ENCODE results near the gene HIKESHI. TPM values are rescaled to one million over a fixed set of nuclear protein-coding genes. Genes with fewer than 3 reads are reported as not detected.
A peak's percentile ranks its signal among the peaks of the same experiment; 100 is the strongest.

The HIKESHI gene
- total and polyA plus RNA-seq, 2 of the 13 experiments (the other 11 are each of a cell fraction or from before 2014, with no cell fraction given), result 67.8 to 74.8 TPM

DNA sequence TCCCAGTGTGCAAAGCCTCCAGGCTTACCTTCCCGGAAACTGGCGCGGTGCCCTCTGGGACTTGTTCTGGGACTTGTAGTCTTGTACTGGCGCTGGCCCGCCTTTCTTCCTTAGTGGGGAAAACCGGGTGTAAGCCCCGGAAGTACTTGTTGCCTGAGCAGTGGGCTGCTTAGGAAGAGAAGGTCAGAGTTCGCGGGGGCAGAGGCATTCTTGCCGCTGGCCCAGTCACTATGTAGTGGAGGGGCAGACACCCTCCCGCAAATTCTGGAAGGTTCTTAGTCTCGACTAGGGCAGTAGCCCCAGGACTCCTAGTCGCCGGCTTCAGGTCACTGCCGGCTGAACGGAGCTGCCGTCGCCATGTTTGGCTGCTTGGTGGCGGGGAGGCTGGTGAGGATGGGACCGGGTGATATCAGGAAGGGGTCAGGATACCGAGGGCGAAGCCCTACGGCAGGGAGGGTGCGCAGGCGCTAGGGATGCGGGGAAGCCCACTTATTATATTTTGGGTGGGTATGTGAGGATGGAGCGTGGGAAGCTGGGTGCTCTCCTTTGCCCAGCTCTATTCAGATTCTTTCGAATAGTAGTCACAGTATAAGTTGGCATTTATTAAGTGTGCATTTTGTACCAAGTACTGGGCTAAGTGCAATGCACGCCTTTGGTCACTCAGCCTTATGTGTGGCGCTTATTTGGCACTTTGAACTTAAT, at the start of gene HIKESHI (continued):
- TF ChIP-seq ZNF350 (CRISPR knock-in tag; IDR thresholded peaks at IDR 0.05; ENCODE audit: borderline replicate concordance, low read depth) (peak; percentile 93; the same call in 1 of the 2 replicates), NFE2 (CRISPR knock-in tag; IDR thresholded peaks at IDR 0.05) (no peak), BORCS8-MEF2B (CRISPR knock-in tag; IDR thresholded peaks at IDR 0.05) (no peak), ZNF496 (CRISPR knock-in tag; IDR thresholded peaks at IDR 0.05; ENCODE audit: insufficient replicate concordance) (no peak), SUZ12 (IDR thresholded peaks at IDR 0.05; ENCODE audit: low read depth, low read length) (peak; percentile 97), RBAK (CRISPR knock-in tag; IDR thresholded peaks at IDR 0.05) (no peak), ZNF333 (CRISPR knock-in tag; IDR thresholded peaks at IDR 0.05; ENCODE audit: borderline replicate concordance) (no peak), ISL2 (CRISPR knock-in tag; IDR thresholded peaks at IDR 0.05) (peak; percentile 53; the same call in 1 of the 2 replicates), KDM5B (CRISPR knock-in tag; IDR thresholded peaks at IDR 0.05; ENCODE audit: borderline replicate concordance) (peak; percentile 93), ZZZ3 (CRISPR knock-in tag; IDR thresholded peaks at IDR 0.05; ENCODE audit: borderline replicate concordance) (no peak; the same call in none of the 2 replicates), SAFB2 (CRISPR knock-in tag; IDR thresholded peaks at IDR 0.05; ENCODE audit: borderline replicate concordance, low read depth) (no peak), ZSCAN9 (CRISPR knock-in tag; IDR thresholded peaks at IDR 0.05; ENCODE audit: borderline replicate concordance) (no peak), ZNF44 (CRISPR knock-in tag; IDR thresholded peaks at IDR 0.05) (peak; percentile 70; the same call in 1 of the 2 replicates), ESRRA (CRISPR knock-in tag; IDR thresholded peaks at IDR 0.05; ENCODE audit: low read depth) (peak; percentile 57; the same call in 1 of the 2 replicates), SETDB1 (CRISPR knock-in tag; IDR thresholded peaks at IDR 0.05; ENCODE audit: borderline replicate concordance) (no peak), ZNF546 (CRISPR knock-in tag; conservative IDR thresholded peaks at IDR 0.05) (0 out of 2 replicates have a peak, but pooled peaks have one; percentile 6), MBD4 (IDR thresholded peaks at IDR 0.05; ENCODE audit: borderline replicate concordance, low read length) (no peak), NFRKB (IDR thresholded peaks at IDR 0.05) (peak; percentile 58; the same call in 1 of the 2 replicates), XBP1 (CRISPR knock-in tag; IDR thresholded peaks at IDR 0.05) (no peak), ZNF660 (CRISPR knock-in tag; IDR thresholded peaks at IDR 0.05; ENCODE audit: borderline replicate concordance, low read depth) (no peak), ZNF83 (CRISPR knock-in tag; IDR thresholded peaks at IDR 0.05; ENCODE audit: borderline replicate concordance) (no peak), TBL1XR1 (IDR thresholded peaks at IDR 0.05; ENCODE audit: borderline replicate concordance, low read length, partially characterized antibody) (peak; percentile 93), FOXA1 (IDR thresholded peaks at IDR 0.05) (no peak), FOXA1 (CRISPR knock-in tag; IDR thresholded peaks at IDR 0.05) (no peak), ZNF296 (CRISPR knock-in tag; conservative IDR thresholded peaks at IDR 0.05) (no peak), CBFB (CRISPR knock-in tag; IDR thresholded peaks at IDR 0.05) (peak; percentile 79; the same call in 1 of the 2 replicates)
- TF ChIP-seq, protein P1, sequence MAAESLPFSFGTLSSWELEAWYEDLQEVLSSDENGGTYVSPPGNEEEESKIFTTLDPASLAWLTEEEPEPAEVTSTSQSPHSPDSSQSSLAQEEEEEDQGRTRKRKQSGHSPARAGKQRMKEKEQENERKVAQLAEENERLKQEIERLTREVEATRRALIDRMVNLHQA (CRISPR knock-in tag; IDR thresholded peaks at IDR 0.05), result no peak
- TF ChIP-seq, protein P2, sequence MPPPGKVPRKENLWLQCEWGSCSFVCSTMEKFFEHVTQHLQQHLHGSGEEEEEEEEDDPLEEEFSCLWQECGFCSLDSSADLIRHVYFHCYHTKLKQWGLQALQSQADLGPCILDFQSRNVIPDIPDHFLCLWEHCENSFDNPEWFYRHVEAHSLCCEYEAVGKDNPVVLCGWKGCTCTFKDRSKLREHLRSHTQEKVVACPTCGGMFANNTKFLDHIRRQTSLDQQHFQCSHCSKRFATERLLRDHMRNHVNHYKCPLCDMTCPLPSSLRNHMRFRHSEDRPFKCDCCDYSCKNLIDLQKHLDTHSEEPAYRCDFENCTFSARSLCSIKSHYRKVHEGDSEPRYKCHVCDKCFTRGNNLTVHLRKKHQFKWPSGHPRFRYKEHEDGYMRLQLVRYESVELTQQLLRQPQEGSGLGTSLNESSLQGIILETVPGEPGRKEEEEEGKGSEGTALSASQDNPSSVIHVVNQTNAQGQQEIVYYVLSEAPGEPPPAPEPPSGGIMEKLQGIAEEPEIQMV (CRISPR knock-in tag; IDR thresholded peaks at IDR 0.05; ENCODE audit: low read depth), result 0 out of 2 replicates have a peak, but pooled peaks have one; percentile 35
- TF ChIP-seq, protein P3, sequence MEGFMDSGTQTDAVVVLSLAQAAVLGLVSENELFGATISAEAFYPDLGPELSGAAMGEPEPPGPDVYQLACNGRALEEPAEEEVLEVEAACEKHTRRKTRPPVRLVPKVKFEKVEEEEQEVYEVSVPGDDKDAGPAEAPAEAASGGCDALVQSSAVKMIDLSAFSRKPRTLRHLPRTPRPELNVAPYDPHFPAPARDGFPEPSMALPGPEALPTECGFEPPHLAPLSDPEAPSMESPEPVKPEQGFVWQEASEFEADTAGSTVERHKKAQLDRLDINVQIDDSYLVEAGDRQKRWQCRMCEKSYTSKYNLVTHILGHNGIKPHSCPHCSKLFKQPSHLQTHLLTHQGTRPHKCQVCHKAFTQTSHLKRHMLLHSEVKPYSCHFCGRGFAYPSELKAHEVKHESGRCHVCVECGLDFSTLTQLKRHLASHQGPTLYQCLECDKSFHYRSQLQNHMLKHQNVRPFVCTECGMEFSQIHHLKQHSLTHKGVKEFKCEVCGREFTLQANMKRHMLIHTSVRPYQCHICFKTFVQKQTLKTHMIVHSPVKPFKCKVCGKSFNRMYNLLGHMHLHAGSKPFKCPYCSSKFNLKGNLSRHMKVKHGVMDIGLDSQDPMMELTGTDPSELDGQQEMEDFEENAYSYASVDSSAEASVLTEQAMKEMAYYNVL (CRISPR knock-in tag; IDR thresholded peaks at IDR 0.05; ENCODE audit: borderline replicate concordance), result peak; percentile 88; the same call in 1 of the 2 replicates

Measured in HepG2 (cell line).